Brain microvascular endothelial cell (primary cell): Measurements from ENCODE around the gene SAAL1.
A peak's percentile ranks its signal among the peaks of the same experiment; 100 is the strongest.

ENCODE experiments used
- DNase-seq: peaks from one replicate; pipeline ENCODE4 v3.0.0-alpha.2; 2020
- H3K27ac ChIP-seq: fragments of 250-450 bp; sonication (Bioruptor Pico); 2 replicates; pipeline ENCODE4 v1.5.1; 2020; ENCODE audit warnings: mild to moderate bottlenecking, moderate library complexity
- H3K27me3 ChIP-seq: fragments of 250-450 bp; sonication (Bioruptor Pico); replicated peaks from 2 replicates; pipeline ENCODE4 v1.5.1; 2020; ENCODE audit warnings: mild to moderate bottlenecking
- H3K36me3 ChIP-seq: fragments of 250-450 bp; sonication (Bioruptor Pico); replicated peaks from 2 replicates; pipeline ENCODE4 v1.5.1; 2020; ENCODE audit warnings: mild to moderate bottlenecking
- H3K4me3 ChIP-seq: 2 replicates; pipeline ENCODE4 v1.5.1; 2011; ENCODE audit warnings: low read depth, mild to moderate bottlenecking, control low read depth, low read length, moderate library complexity
- CTCF ChIP-seq: IDR thresholded peaks from 2 replicates; pipeline ENCODE4 v1.5.1; 2011; ENCODE audit warnings: low read depth, mild to moderate bottlenecking, moderate library complexity, low read length, control low read depth, inconsistent platforms; ENCODE audit errors: missing control alignments
- in situ Hi-C: cut with HindIII; loops from 2 replicates; pipeline ENCODE4 v1.10.0; 2017; ENCODE audit warnings: low sequenced_read_pairs, low pct_ligation_motif_present

Gene SAAL1

GRCh38 chr11:18105802-18106574 lies at the start of gene SAAL1:
Gene SAAL1, minus strand, starts transcription at chr11:18106082. Its CDS starts 41 bp downstream, at chr11:18106041.
- Histone ChIP-seq H3K27me3 (no peaks in the 10 kb centered on the region), H3K4me3 (peak within 1 kb of the TSS; percentile 97), H3K36me3 (peaks cover 8% of the 10 kb centered on the region), H3K27ac (peak within 1 kb of the TSS; percentile 22)
- DNase-seq: peak; percentile 60
- in situ Hi-C loops: no loop called here
- peak; percentile 83 for TF ChIP-seq CTCF

GRCh38 chr11:18151581-18151980 lies 45.7 kb upstream of the SAAL1 start:
- no peak overlapping the region for H3K4me3 ChIP-seq
- no peak for TF ChIP-seq CTCF
- H3K27me3 ChIP-seq: no peaks in the 10 kb centered on the region
- DNase-seq: no peak
- no peak overlapping the region for H3K27ac ChIP-seq
- H3K36me3 ChIP-seq: no peaks in the 10 kb centered on the region
- in situ Hi-C loops: no loop called here

- Histone ChIP-seq H3K4me3 (no peak overlapping the region), H3K27ac (no peak overlapping the region), H3K36me3 (no peaks in the 10 kb centered on the region), H3K27me3 (no peaks in the 10 kb centered on the region)
- in situ Hi-C loops: no loop called here
- no peak for DNase-seq
- no peak for TF ChIP-seq CTCF
Observed at GRCh38 chr11:18145837-18146236, 40.0 kb upstream of the SAAL1 start.

GRCh38 chr11:18145025-18145424 lies 39.1 kb upstream of the SAAL1 start:
- Histone ChIP-seq H3K27ac (no peak overlapping the region), H3K27me3 (no peaks in the 10 kb centered on the region), H3K36me3 (no peaks in the 10 kb centered on the region), H3K4me3 (no peak overlapping the region)
- in situ Hi-C loops: no loop called here
- peak; percentile 28 for TF ChIP-seq CTCF
- no peak for DNase-seq

GRCh38 chr11:18144243-18144642 lies 38.4 kb upstream of the SAAL1 start:
- peak; percentile 5 for DNase-seq
- Histone ChIP-seq H3K4me3 (no peak overlapping the region), H3K27ac (no peak overlapping the region), H3K27me3 (no peaks in the 10 kb centered on the region), H3K36me3 (no peaks in the 10 kb centered on the region)
- in situ Hi-C loops: no loop called here
- no peak for TF ChIP-seq CTCF

DNA sequence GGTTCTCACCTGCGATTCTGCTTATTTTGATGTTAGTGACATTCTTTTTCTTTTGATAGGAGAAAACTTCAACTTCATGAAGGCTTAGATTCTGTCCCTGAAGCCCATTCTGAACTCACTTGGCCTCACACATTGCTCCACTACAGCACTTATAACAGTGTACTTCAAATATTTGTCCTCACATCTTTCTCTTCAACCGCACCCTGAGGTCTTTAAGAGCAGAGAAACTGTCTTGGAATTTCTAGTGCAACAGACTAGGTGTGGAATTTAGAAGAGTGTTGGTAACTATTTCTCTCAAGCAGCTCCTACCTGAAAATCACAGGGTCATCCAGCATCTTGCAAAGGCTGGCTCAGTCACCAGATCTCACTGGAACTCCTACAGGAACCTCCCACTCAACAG lies 34.3 kb upstream of the SAAL1 start:
- no peak for TF ChIP-seq CTCF
- H3K27me3 ChIP-seq: no peaks in the 10 kb centered on the region
- no peak for DNase-seq
- H3K27ac ChIP-seq: no peak overlapping the region
- no peak overlapping the region for H3K4me3 ChIP-seq
- no peaks in the 10 kb centered on the region for H3K36me3 ChIP-seq
- in situ Hi-C loops: no loop called here
